ENCODE measurements around the gene ZIC1.

GRCh38 chr3:147412261-147412916 lies 3.2 kb downstream of the ZIC1 start:
- TF ChIP-seq, protein P1, sequence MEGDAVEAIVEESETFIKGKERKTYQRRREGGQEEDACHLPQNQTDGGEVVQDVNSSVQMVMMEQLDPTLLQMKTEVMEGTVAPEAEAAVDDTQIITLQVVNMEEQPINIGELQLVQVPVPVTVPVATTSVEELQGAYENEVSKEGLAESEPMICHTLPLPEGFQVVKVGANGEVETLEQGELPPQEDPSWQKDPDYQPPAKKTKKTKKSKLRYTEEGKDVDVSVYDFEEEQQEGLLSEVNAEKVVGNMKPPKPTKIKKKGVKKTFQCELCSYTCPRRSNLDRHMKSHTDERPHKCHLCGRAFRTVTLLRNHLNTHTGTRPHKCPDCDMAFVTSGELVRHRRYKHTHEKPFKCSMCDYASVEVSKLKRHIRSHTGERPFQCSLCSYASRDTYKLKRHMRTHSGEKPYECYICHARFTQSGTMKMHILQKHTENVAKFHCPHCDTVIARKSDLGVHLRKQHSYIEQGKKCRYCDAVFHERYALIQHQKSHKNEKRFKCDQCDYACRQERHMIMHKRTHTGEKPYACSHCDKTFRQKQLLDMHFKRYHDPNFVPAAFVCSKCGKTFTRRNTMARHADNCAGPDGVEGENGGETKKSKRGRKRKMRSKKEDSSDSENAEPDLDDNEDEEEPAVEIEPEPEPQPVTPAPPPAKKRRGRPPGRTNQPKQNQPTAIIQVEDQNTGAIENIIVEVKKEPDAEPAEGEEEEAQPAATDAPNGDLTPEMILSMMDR (IDR thresholded peaks at IDR 0.05): no peak
- no peak for TF ChIP-seq EZH2 (IDR thresholded peaks at IDR 0.05; ENCODE audit: borderline replicate concordance, insufficient read depth, low read depth, low read length, poor library complexity, severe bottlenecking)

All from B cell (primary cell).